Left lung (tissue), 10 donors: ENCODE measurements around the gene GIT2. TPM values are rescaled to one million over a fixed set of nuclear protein-coding genes. Genes with fewer than 3 reads are reported as not detected.

Source experiments
- ATAC-seq: fragments of 200-7000 bp; cut with Tn5 transposase; one replicate; pipeline ENCODE4 v1.9.1; 2020; ENCODE audit warnings: moderate library complexity
- DNase-seq, 4 donors: peaks; one replicate each; pipeline ENCODE4 v3.0.0-alpha.2; 2013 to 2020
- H3K27ac ChIP-seq, 2 donors: fragments of 200-600 bp; sonication (generic) in 1 of 2; one replicate each; pipeline versions ENCODE4 v1.5.0 to v1.8.0; 2020 to 2021
- H3K27me3 ChIP-seq, 2 donors: fragments of 200-600 bp; sonication (generic) in 1 of 2; one replicate each; pipeline versions ENCODE4 v1.5.0 to v1.8.0; 2020 to 2021
- H3K36me3 ChIP-seq, 2 donors: fragments of 200-600 bp; sonication (generic) in 1 of 2; one replicate each; pipeline versions ENCODE4 v1.5.0 to v1.8.0; 2020 to 2021
- H3K4me1 ChIP-seq, 2 donors: fragments of 200-600 bp; one replicate each; pipeline ENCODE4 v1.8.0; 2021
- H3K4me3 ChIP-seq, 2 donors: fragments of 200-600 bp; sonication (generic) in 1 of 2; one replicate each; pipeline versions ENCODE4 v1.5.0 to v1.8.0; 2020 to 2021; ENCODE audit warnings: mild to moderate bottlenecking in 1 of 2
- H3K9me3 ChIP-seq, 2 donors: fragments of 200-600 bp; sonication (generic) in 1 of 2; one replicate each; pipeline versions ENCODE4 v1.5.0 to v1.8.0; 2020 to 2021
- intact Hi-C, 2 donors: fragments of 100-400 bp; cut with DNase I; formaldehyde crosslinking; loops; one replicate each; pipeline versions ENCODE4 v1.11.2 to v1.14.2; 2022
- polyA plus RNA-seq, 6 donors: library from polyadenylated mRNA; unstranded; fragments of 120-200 nt; gene quantifications; one replicate each; pipeline ENCODE4 v1.2.1, GENCODE V29; 2013; ENCODE audit not compliant: insufficient read length in 6 of 6
- total RNA-seq, 2 donors: library from RNA; stranded (reverse); fragmentation: NEBNext Ultra II Directional; extraction: Animal tissue kit (Norgen Biotek cat#: 25700); gene quantifications; one replicate each; pipeline ENCODE4 v1.2.1, GENCODE V29; 2021
- TF ChIP-seq, protein P1 (sequence below), 2 donors: fragments of 200-600 bp; sonication (generic) in 1 of 2; IDR thresholded peaks; one replicate each; pipeline versions ENCODE4 v1.5.0 to v1.8.0; 2021; ENCODE audit warnings: antibody characterized with exemption in 2 of 2
- donor health status: DM: no; HTN: yes; CAD: no.
- donor health status: DM: no; HTN: no; CAD: no.

Gene GIT2
- total and polyA plus RNA-seq, 8 donors: 42.7 to 72.7 (median 56.2) TPM

DNA sequence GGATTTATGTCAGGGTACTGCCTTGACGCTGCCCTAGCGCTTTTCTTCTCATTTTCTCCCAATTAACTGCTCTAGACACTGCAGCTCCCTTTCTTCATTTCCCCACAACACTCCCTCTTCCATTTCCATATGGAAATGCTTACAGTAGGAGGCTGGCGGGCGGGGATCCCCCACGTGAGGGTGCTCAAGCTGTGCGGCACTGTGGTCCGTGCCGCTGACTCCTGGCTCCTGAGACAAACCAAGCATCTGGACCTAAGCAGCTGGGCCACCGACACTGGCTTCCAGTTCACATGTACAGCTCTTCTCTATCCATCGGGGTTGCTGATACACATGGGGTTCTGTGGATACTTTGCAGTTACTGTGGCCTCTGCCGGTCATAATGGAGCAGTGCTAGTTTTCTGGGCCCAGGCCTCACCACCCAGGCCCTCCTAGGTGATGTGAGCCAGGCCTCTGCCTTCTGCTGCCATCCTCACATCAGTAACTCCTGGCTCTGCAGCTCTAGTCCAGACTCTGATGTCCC, 75.8 kb downstream of the GIT2 start:
- intact Hi-C loops: no loop called here
- H3K4me1 ChIP-seq: no peaks in the 10 kb centered on the region
- TF ChIP-seq, protein P1, sequence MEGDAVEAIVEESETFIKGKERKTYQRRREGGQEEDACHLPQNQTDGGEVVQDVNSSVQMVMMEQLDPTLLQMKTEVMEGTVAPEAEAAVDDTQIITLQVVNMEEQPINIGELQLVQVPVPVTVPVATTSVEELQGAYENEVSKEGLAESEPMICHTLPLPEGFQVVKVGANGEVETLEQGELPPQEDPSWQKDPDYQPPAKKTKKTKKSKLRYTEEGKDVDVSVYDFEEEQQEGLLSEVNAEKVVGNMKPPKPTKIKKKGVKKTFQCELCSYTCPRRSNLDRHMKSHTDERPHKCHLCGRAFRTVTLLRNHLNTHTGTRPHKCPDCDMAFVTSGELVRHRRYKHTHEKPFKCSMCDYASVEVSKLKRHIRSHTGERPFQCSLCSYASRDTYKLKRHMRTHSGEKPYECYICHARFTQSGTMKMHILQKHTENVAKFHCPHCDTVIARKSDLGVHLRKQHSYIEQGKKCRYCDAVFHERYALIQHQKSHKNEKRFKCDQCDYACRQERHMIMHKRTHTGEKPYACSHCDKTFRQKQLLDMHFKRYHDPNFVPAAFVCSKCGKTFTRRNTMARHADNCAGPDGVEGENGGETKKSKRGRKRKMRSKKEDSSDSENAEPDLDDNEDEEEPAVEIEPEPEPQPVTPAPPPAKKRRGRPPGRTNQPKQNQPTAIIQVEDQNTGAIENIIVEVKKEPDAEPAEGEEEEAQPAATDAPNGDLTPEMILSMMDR (IDR thresholded peaks at IDR 0.05): no peak
- DNase-seq: peak in 1 of 4 donors; percentile 49
- no peaks in the 10 kb centered on the region for H3K9me3 ChIP-seq
- H3K36me3 ChIP-seq: peaks cover 0 to 95% of the 10 kb centered on the region in 2 donors
- H3K27ac ChIP-seq: no peak overlapping the region
- no peaks in the 10 kb centered on the region for H3K27me3 ChIP-seq
- no peak overlapping the region for H3K4me3 ChIP-seq
- ATAC-seq: no peak

GRCh38 chr12:109919456-109919855, 76.7 kb downstream of the GIT2 start:
- Histone ChIP-seq H3K27me3 (no peaks in the 10 kb centered on the region), H3K36me3 (peaks cover 0 to 95% of the 10 kb centered on the region in 2 donors), H3K9me3 (no peaks in the 10 kb centered on the region), H3K4me1 (no peaks in the 10 kb centered on the region), H3K27ac (no peak overlapping the region), H3K4me3 (no peak overlapping the region)
- TF ChIP-seq, protein P1 (IDR thresholded peaks at IDR 0.05): no peak
- no peak for ATAC-seq
- no peak for DNase-seq
- intact Hi-C loops: no loop called here

- intact Hi-C loops: no loop called here
- Histone ChIP-seq H3K4me3 (no peak overlapping the region), H3K27me3 (no peaks in the 10 kb centered on the region), H3K9me3 (no peaks in the 10 kb centered on the region), H3K4me1 (no peaks in the 10 kb centered on the region), H3K27ac (no peak overlapping the region), H3K36me3 (peaks cover 0 to 99% of the 10 kb centered on the region in 2 donors)
- TF ChIP-seq, protein P1 (IDR thresholded peaks at IDR 0.05): no peak
- ATAC-seq (no peak), DNase-seq (no peak)
These were observed 80.1 kb downstream of the GIT2 start for GRCh38 chr12:109916045-109916444.

DNA sequence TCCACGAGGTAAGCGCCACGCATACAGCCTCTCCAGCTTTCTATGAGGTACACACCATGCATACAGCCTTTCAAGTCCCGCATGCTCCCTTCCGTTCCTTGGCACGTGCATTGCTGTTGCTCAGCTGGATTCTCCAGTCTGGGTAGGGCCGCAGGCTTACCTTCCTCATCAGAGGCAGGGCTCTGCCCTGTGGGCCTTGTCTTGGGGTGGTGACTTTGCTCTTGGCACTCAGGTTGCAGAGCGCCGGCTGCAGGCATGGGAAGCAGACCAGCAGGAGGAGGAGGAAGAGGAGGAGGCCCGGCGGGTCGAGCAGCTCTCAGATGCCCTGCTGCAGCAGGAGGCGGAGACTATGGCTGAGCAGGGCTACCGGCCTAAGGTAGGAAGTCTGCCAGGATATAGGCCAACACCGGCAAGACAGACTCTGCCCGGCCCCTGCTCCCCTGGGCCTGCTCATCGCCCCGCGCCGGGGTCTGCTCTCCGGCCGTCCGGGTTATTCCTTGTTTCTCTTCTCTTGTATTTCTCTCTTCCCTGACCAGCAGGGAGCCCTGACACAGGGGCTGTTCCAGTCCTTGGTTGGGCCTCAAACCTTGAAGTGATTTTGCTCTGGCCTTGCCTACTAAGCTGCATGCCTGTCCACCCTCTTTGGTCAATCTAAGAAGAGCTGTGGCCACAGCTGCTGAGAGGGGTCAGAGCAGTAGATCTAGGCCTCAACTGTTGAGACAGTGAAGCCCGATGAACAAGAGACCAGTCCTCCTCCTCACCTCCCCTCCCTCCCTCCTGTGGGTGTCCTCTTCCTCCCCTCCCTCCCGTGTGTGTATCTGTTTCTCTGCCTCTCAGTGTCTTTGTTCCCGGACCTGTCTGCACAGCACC, 80.8 kb downstream of the GIT2 start:
- intact Hi-C loops: no loop called here
- DNase-seq: no peak
- no peaks in the 10 kb centered on the region for H3K9me3 ChIP-seq
- no peaks in the 10 kb centered on the region for H3K27me3 ChIP-seq
- TF ChIP-seq, protein P1 (IDR thresholded peaks at IDR 0.05): no peak
- H3K36me3 ChIP-seq: peaks cover 0 to 98% of the 10 kb centered on the region in 2 donors
- ATAC-seq: no peak
- no peak overlapping the region for H3K27ac ChIP-seq
- H3K4me3 ChIP-seq: no peak overlapping the region
- H3K4me1 ChIP-seq: no peaks in the 10 kb centered on the region

DNA sequence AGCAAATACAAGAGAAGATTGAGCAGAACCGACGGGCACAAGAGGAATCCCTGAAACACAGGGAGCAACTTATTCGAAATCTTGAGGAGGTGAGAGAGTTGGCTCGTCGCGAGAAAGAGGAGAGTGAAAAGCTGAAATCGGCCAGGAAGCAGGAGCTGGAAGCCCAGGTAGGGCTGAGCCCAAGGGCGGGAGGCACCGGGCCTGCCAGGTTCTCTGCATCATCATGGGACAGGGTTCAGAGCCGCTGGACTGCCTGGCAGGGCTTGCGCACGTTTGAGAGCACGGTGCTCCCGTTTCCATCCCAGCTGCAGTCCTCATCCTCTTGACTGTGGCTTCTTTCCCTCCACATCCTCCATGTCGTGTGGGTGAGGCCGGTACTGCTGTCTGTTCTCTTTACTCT, 81.7 kb downstream of the GIT2 start:
- no peak overlapping the region for H3K4me3 ChIP-seq
- ATAC-seq: no peak
- TF ChIP-seq, protein P1 (IDR thresholded peaks at IDR 0.05): no peak
- DNase-seq: no peak
- H3K4me1 ChIP-seq: no peaks in the 10 kb centered on the region
- peaks cover 0 to 98% of the 10 kb centered on the region in 2 donors for H3K36me3 ChIP-seq
- H3K9me3 ChIP-seq: no peaks in the 10 kb centered on the region
- intact Hi-C loops: no loop called here
- H3K27ac ChIP-seq: no peak overlapping the region
- H3K27me3 ChIP-seq: no peaks in the 10 kb centered on the region
